ENCODE measurements around the gene MEAF6. TPM values are rescaled to one million over a fixed set of nuclear protein-coding genes. Genes with fewer than 3 reads are reported as not detected.
"Not testable (repeated sequence)": the region's sequence is repeated elsewhere in the genome, so short reads cannot be mapped to it uniquely, and the experiment has no call there.

MEAF6 gene
- total and polyA plus RNA-seq, 12 donors: 27.8 to 59.9 (median 37.7) TPM

DNA sequence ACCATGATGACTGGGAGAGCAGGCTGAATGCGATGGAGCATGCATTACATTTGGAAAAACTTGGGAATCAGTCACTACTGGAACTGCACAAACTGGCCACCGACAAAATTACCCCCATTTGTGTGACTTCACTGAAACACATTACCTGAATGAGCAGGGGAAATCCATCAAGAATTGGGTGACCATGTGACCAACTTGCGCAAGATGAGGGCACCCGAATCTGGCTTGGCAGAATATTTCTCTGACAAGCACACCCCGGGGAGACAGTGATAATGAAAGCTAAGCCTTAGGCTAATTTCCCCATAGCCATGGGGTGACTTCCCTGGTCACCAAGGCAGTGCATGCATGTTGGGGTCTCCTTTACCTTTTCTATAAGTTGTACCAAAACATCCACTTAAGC is 30.5 kb upstream of the MEAF6 start:
- no peak for DNase-seq
- peaks cover 0 to 11% (median 6%) of the 10 kb centered on the region in 9 donors for H3K4me1 ChIP-seq
- no peak for ATAC-seq
- no peak overlapping the region for H3K4me3 ChIP-seq
- H3K9me3 ChIP-seq: no peaks in the 10 kb centered on the region
- 80 to 84% methylated on average over 5 of the region's 5 CpGs for WGBS, 2 donors
- intact Hi-C loops (cut with DNase I): no loop called here
- no peak for TF ChIP-seq CTCF (IDR thresholded peaks at IDR 0.05)
- H3K27me3 ChIP-seq: no peaks in the 10 kb centered on the region
- H3K27ac ChIP-seq: no peak overlapping the region
- peaks cover 0 to 99% (median 45%) of the 10 kb centered on the region in 9 donors for H3K36me3 ChIP-seq

DNA sequence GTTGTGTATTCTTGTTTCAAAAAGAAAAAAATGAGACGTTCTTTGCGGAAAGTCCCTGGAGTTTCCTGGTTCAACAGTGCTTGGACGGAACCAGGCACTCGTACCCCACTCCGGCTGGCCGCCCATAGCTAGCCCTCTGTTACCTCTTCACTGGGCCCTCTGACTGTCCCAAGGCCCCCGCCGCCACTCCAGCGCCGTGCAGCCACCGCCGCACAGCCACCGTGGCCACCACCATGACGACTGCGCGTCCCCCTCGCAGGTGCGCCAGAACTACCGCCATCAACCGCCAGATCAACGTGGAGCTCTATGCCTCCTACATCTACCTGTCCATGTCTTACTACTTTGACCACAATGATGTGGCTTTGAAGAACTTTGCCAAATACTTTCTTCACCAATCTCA is 30.0 kb upstream of the MEAF6 start:
- intact Hi-C loops (cut with DNase I): no loop called here
- TF ChIP-seq CTCF (IDR thresholded peaks at IDR 0.05): no peak
- ATAC-seq (peak in 1 of 8 donors; percentile 38), DNase-seq (no peak)
- H3K36me3 ChIP-seq: peaks cover 0 to 100% (median 50%) of the 10 kb centered on the region in 9 donors
- 97% methylated on average over 21 of the region's 21 CpGs for WGBS, 2 donors
- no peak overlapping the region for H3K4me3 ChIP-seq
- no peaks in the 10 kb centered on the region for H3K27me3 ChIP-seq
- peaks cover 0 to 6% (median 4%) of the 10 kb centered on the region in 9 donors for H3K4me1 ChIP-seq
- no peaks in the 10 kb centered on the region for H3K9me3 ChIP-seq
- no peak overlapping the region for H3K27ac ChIP-seq

GRCh38 chr1:37540036-37540785 is 25.6 kb upstream of the MEAF6 start:
- peaks cover 0 to 100% (median 51%) of the 10 kb centered on the region in 9 donors for H3K36me3 ChIP-seq
- 95% methylated on average over 30 of the region's 30 CpGs for WGBS, 2 donors
- TF ChIP-seq CTCF (IDR thresholded peaks at IDR 0.05): no peak
- H3K4me3 ChIP-seq: no peak overlapping the region
- intact Hi-C loops (cut with DNase I): no loop called here
- no peak for DNase-seq
- peaks cover 0 to 4% (median 0%) of the 10 kb centered on the region in 9 donors for H3K4me1 ChIP-seq
- no peaks in the 10 kb centered on the region for H3K27me3 ChIP-seq
- H3K9me3 ChIP-seq: no peaks in the 10 kb centered on the region
- no peak overlapping the region for H3K27ac ChIP-seq
- no peak for ATAC-seq

GRCh38 chr1:37539154-37539553 is 24.6 kb upstream of the MEAF6 start:
- peaks cover 0 to 98% (median 51%) of the 10 kb centered on the region in 9 donors for H3K36me3 ChIP-seq
- peaks cover 0 to 14% (median 7%) of the 10 kb centered on the region in 9 donors for H3K4me1 ChIP-seq
- H3K4me3 ChIP-seq; ATAC-seq; intact Hi-C loops (cut with DNase I); H3K9me3 ChIP-seq; H3K27me3 ChIP-seq; DNase-seq; H3K27ac ChIP-seq: not testable (repeated sequence)
- WGBS, 2 donors: 96% methylated on average over 10 of the region's 10 CpGs

DNA sequence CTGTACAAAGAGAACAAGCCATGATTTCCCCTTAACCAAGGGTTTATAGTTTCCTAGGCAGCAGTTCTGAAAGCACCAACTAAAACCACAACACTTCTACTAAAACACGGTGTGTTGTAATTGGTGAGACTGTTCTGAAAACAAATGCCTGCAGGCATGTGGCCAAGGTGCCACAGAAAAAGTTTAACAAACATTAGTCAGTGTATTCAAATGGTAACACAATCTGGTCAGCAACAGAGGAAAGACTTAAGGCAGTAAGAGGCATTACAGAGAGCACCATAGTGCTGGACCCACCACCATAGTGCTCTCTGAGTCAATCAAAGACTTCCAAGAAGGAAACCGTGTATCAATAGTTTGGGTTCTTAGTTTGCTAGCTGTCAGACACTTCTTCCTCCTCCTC is 22.8 kb upstream of the MEAF6 start:
- no peak for ATAC-seq
- no peak for DNase-seq
- Histone ChIP-seq H3K27ac (no peak overlapping the region), H3K4me3 (no peak overlapping the region), H3K4me1 (peaks cover 0 to 21% (median 8%) of the 10 kb centered on the region in 9 donors), H3K9me3 (no peaks in the 10 kb centered on the region), H3K27me3 (no peaks in the 10 kb centered on the region), H3K36me3 (peaks cover 0 to 90% (median 48%) of the 10 kb centered on the region in 9 donors)
- WGBS, 2 donors: 92 to 98% methylated on average over 2 of the region's 2 CpGs
- TF ChIP-seq CTCF (IDR thresholded peaks at IDR 0.05): no peak
- intact Hi-C loops (cut with DNase I): no loop called here
